GM19455 (cell line): ENCODE data around the gene KRTAP4-8.
"Not testable (repeated sequence)": the region's sequence is repeated elsewhere in the genome, so short reads cannot be mapped to it uniquely, and the experiment has no call there.

Experiments
- ATAC-seq: cut with Tn5 transposase; IDR thresholded peaks from one replicate; pipeline ENCODE4 v1.9.1; 2021; ENCODE audit not compliant: unreplicated experiment

The KRTAP4-8 gene

GRCh38 chr17:41108728-41109386 lies 10.9 kb upstream of the KRTAP4-8 start:
- ATAC-seq = not testable (repeated sequence)

DNA sequence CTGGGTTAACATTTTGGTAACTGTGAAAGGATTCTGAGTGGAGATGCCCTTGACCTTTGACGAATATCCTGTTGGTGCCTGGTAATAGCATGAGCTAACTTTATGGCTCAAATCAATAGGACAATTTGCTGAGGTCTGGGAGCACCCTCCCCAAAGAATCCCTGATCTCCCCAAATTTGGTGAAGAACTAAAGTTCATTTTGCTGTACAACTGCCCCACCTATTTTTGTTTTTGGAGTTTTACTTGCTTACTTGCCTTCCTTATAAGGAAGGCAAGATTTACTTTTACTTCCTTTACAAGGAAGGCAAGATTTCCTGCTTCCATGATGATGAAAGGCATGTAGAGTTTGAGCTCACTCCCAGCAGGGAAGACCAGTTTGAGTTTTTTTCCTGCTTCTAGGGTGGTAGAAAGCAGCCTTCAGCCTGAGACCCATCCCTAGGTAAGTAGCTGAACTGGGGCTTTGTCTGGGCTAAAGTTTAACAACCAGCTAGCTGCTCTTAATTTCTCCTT lies 10.1 kb upstream of the KRTAP4-8 start:
- no peak for ATAC-seq

GRCh38 chr17:41105347-41105746 lies 7.4 kb upstream of the KRTAP4-8 start, which contains the start of gene KRTAP4-9:
Gene KRTAP4-9, plus strand, starts transcription at chr17:41105389. Its CDS starts 0 bp downstream, at chr17:41105389.
- ATAC-seq = not testable (repeated sequence)

DNA sequence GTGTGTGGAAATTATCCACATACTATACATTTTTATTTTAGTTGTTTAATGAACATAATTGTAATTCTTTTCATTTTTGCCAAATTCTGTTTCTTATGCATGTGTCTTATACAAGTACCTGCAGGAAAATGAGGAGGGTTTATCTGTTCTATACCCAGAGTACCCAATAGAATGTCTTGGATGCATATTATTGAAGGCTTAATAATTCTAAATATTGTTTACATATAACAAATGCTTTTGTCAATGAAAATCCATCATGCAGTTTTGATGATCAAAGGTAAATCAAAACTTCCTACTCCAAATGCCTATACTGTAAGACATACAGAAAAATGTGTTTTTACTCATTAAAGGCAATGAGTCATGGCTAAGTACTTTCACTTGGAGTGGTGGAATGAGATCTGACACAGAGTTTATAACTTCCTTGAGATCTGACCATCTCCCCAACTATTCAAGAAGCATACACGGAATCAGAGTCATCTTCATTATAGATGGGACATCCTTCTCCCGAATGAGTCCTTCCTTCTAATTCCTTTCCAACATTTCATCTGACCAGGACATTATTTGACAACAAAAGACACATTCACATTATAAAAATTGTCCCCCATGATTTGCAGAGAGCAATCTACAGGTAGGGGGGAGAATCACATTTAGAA lies 6.6 kb upstream of the KRTAP4-8 start:
- ATAC-seq = not testable (repeated sequence)

GRCh38 chr17:41103896-41104295 lies 6.0 kb upstream of the KRTAP4-8 start:
- ATAC-seq = no peak

GRCh38 chr17:41101586-41102259 lies 3.8 kb upstream of the KRTAP4-8 start, which contains the start of gene KRTAP4-16:
Gene KRTAP4-16, minus strand, starts transcription at chr17:41102209. Its CDS starts 0 bp downstream, at chr17:41102209.
- no peak for ATAC-seq

- ATAC-seq = not testable (repeated sequence)
Observed at GRCh38 chr17:41099682-41100480, 1.9 kb upstream of the KRTAP4-8 start.

- ATAC-seq = no peak
Observed at GRCh38 chr17:41098481-41098880, 539 bp upstream of the KRTAP4-8 start.

- ATAC-seq = no peak
Observed at GRCh38 chr17:41096055-41096454, 1.9 kb downstream of the KRTAP4-8 start.

GRCh38 chr17:41088760-41089352 lies 9.1 kb downstream of the KRTAP4-8 start:
- not testable (repeated sequence) for ATAC-seq

- not testable (repeated sequence) for ATAC-seq
Observed at GRCh38 chr17:41084100-41084856, 13.7 kb downstream of the KRTAP4-8 start, which contains the start of gene KRTAP4-7. Gene KRTAP4-7, plus strand, starts transcription at chr17:41084150. Its CDS starts 57 bp downstream, at chr17:41084207.

DNA sequence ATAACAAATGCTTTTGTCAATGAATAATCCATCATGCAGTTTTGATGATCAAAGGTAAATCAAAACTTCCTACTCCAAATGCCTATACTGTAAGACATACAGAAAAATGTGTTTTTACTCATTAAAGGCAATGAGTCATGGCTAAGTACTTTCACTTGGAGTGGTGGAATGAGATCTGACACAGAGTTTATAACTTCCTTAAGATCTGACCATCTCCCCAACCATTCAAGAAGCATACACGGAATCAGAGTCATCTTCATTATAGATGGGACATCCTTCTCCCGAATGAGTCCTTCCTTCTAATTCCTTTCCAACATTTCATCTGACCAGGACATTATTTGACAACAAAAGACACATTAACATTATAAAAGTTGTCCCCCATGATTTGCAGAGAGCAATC lies 14.5 kb downstream of the KRTAP4-8 start:
- not testable (repeated sequence) for ATAC-seq

GRCh38 chr17:41082626-41083025 lies 15.3 kb downstream of the KRTAP4-8 start:
- no peak for ATAC-seq

GRCh38 chr17:41076788-41077187 lies 21.2 kb downstream of the KRTAP4-8 start:
- no peak for ATAC-seq

DNA sequence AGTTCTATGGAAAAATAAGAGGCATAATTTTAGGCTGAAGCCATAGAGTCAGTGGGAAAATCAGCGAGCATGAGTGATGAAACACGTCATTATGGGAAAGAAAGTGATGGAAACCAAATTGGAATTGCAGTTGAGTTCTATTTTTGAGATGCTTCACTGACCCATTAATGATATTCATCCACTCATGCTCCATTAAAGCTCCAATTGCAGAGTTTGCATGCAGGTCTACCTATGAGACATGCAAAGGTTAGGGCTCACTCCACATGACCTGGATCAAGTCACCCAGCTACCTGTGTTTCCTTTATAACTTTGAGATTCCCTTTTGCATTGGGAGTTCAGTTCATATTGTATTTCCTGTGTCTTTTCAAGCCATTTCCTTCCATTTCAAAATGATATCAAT lies 24.3 kb downstream of the KRTAP4-8 start:
- no peak for ATAC-seq

- ATAC-seq = no peak
Observed at GRCh38 chr17:41071606-41072360, 26.2 kb downstream of the KRTAP4-8 start.

DNA sequence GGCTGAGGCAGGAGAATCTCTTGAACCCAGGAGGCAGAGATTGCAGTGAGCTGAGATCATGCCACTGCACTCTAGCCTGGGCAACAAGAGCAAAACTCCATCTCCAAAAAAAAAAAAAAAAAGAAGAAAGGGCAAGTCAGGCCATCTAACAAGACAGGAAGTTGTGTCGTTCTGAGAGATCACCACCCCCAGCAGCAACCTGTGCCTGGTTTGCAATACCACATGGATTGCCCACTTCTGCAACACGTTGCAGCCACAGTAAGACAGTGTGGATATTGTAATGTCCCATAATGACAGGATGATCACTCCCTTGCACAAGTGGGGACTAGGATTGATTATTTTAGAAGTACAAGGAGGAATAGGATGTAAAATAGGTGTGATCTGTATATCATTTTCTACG lies 28.9 kb downstream of the KRTAP4-8 start:
- ATAC-seq = no peak

- ATAC-seq = no peak
Observed at GRCh38 chr17:41067281-41067680, 30.7 kb downstream of the KRTAP4-8 start.
